Activated CD4-positive, alpha-beta T cell treated with anti-CD3 and anti-CD28 coated beads, Interleukin-2, Interleukin-6, amounts not matched to agents 100 ng/mL and 50 ng/mL, durations not matched to agents 16 hours and 8 hours (primary cell): ENCODE results near the gene NEURL1.
A peak's percentile ranks its signal among the peaks of the same experiment; 100 is the strongest.
"Not testable (repeated sequence)": the region's sequence is repeated elsewhere in the genome, so short reads cannot be mapped to it uniquely, and the experiment has no call there.

Experiments
- DNase-seq: peaks from one replicate; pipeline ENCODE4 v3.0.0-alpha.2; 2020

The NEURL1 gene

GRCh38 chr10:103497161-103497915 is 3.8 kb downstream of the NEURL1 start:
- DNase-seq = no peak

GRCh38 chr10:103498936-103499638 is 5.6 kb downstream of the NEURL1 start:
- no peak for DNase-seq

GRCh38 chr10:103499881-103500280 is 6.4 kb downstream of the NEURL1 start:
- DNase-seq = no peak

DNA sequence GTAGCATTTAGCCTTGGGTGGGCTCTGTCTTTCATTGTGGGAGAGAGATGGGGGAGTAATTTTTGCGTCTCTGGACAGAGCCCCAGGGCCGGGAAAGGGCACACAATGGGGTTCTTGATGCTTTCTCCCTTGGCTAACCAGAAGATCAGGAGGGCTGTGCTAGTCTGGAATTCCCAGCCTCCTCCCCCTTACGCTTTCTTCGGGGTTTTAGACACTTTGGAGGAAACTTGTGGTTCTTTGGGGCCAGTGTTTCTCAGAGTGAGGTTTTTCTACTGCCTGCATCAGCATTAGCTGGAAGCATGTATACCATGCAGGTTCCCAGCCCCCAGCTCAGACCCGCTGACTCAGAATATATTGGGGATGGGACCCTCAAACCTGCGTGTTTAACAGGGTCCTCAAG is 7.0 kb downstream of the NEURL1 start:
- no peak for DNase-seq

DNA sequence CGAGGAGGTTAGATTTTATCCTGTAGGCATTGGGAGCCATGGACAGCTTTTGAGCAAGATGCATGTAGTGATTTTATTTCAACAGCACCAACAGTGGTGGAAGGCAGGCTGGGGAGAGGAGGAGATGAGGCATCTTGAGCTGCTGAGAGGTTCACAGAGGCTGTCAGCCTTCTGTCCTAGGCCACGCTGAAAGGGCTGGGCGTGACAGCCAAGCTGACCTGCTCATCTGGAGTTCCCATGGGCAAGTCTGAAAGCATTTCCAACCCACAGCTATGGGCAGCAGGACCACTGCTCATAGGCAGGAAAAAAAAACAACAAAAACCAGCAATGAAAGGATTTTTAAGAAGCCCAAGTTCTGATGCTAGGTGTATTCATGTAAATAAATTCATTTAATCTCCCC is 7.7 kb downstream of the NEURL1 start:
- DNase-seq = no peak

DNA sequence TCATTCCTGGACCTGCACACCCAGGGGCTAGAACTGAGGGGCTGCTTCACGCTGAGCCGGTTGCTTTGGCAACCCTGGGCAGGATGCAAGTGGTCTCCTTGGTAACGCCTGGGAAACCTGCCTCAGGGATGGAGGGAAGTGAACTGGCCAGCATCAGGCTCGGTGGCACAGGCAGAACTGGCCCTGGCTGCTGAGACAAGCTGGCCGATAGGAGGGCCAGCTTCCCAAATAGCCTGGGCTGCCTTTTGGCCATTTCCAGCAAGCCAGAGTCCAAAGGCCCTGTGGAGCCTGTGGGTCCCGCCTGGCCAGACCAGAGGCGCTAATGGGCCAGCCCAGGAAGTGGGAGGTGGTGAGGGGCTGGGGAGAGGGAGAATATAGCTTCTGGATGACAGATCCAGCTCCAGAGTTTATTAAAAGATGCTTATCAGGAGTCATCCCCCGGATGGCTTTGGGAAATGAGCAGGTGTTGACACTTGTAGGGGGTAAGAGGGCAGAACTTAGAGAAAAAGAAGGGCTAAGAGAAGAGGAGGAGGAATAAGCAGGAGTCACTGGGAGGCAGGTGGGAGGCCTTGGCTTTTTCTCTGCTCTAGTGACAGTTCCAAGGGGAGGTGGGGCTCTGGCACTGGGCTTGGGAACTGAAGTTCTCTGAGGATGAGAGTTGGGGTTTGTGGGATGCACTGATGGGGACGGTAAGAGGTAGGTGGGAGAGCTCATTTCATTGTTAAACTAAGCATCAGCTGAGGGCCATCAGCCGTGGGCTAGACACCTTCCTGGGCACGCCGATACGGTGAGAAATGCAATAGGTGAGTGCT is 9.6 kb downstream of the NEURL1 start:
- DNase-seq = no peak

DNA sequence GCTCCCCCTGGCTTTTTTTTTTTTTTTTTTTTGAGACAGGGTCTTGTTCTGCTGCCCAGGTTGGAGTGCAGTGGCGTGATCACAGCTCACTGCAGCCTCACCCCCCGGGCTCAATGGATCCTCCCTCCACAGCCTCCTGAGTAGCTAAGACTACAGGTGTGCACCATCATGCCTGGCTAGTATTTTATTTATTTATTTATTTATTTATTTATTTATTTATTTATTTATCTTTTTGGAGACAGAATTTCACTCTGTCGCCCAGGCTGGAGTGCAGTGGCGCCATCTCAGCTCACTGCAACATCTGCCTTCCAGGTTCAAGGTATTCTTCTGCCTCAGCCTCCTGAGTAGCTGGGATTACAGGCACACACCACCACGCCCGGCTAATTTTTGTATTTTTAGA is 10.3 kb downstream of the NEURL1 start:
- DNase-seq = not testable (repeated sequence)

GRCh38 chr10:103504181-103504783 is 10.8 kb downstream of the NEURL1 start:
- DNase-seq = peak; percentile 88

DNA sequence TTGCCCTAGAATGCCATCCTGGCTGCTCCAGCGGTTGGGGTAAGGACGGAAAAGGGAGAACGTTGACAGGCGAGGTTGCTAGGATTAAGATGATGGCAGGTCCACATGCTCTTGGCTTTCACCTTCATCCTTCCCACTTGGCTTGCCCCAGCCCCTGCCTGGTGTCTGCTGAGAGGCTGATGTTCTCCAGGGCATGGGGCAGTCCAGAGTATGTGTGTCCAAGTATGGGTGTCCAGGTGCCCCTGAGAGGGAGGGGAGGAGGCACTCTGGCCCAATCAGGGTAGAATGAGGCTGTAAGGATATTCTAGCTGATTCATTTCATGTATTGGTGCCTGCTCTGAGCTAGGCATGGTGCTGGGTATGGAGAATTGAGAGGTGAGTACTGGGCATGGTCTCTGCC is 12.6 kb downstream of the NEURL1 start:
- DNase-seq = no peak

GRCh38 chr10:103507235-103508191 is 14.0 kb downstream of the NEURL1 start:
- DNase-seq = no peak

- no peak for DNase-seq
Observed at GRCh38 chr10:103510046-103510685, 16.7 kb downstream of the NEURL1 start.

DNA sequence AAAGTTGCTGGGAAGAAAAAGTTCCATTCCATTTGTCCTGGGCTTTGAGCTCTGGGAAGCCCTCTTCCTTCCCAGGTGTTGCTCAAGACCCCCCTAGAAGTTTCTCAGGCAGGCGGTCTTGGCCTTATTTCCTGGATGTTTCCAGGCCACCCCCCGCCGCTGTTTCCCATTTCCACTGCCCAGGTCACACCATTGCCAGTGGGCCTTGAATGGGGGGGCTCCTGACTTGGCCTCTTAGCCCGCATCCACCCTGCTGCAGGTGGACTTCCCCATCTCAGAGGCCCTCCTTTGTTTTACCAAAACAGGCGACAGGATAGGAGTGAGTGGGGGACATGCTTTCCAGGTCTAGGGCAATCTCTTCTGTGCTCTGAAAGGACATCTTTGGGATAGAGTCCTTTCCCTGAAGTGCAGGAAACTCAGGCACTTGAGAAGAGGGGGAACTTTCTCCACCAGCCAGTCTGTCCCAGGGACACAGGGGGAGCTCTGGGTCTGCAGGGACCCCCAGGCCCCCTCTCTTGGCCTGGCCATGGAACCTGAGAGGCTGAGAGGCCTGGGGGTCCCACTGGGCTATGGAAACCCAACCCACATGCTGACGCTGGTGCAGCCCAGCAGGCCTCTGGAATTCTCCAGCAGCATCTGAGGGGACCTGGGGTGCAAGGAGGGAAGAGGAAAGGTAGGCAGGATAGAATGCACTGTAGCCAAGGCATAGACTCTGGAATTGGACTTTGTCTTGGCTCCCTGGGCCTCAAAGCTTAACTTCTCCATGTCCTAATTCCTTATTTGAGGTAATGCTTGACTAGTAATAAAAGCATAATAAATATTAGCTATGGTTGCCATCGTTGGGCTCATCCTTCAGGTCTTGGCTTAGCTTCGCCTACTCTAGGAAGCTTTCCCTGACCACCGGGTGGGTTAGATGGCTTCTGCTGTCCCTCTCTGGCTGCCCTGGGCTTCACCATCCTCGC is 17.6 kb downstream of the NEURL1 start:
- no peak for DNase-seq

DNA sequence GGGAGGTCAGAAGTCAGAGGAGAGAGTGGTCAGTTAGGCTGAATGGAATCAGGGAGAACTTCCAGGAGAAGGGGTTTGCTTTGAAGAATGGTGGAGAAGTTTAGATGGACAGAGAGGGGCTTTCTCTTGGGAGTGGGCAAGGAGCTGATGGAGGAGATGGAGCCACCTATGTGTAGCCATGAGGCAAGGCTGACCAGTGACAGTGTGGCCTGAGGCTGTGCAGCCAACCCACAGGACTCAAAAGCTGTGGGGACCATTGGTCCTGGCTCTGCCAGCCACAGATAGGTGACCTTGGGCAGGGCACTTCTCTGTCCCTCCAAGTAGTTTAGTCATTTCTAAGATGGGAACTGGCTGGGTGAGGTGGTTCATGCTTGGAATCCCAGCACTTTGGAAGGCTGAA is 18.7 kb downstream of the NEURL1 start:
- DNase-seq = no peak

DNA sequence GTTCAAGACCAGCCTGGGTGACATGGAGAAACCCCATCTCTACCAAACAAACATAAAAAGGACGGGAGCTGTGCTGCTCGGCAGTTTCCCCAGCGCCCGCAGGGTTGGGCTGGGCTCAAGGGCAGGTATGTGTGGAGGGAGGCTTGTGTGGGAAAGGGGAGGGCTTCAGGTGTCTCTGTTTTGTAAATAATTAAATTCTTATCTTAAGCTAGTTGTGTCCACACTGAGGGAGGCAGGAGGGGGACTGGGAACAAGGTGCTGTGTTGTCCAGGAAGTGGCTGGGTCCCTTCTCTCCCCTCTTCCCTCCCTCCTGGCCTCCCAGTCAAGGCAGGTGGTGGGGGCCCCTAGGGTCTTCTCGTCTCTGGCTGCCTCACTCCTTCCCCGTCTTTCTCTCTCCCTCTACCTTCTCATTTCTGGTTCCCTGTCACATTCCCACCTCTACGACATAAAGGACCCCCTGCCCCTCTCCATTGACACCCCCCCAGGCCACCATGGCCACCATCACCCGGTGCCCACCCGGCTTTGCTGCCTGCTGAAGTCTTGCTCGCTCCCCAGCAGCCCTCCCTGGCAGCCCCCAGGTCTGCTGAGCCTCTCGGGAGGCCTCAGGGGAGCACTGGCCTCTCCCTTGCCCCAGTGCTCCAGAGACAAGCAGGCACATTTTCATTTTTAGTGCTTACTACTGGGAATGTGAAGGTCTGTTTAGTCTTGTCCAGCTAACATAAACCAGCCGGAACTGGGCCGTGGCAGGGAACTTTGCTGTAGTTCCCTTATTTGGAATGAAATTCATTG is 19.3 kb downstream of the NEURL1 start:
- DNase-seq = no peak

DNA sequence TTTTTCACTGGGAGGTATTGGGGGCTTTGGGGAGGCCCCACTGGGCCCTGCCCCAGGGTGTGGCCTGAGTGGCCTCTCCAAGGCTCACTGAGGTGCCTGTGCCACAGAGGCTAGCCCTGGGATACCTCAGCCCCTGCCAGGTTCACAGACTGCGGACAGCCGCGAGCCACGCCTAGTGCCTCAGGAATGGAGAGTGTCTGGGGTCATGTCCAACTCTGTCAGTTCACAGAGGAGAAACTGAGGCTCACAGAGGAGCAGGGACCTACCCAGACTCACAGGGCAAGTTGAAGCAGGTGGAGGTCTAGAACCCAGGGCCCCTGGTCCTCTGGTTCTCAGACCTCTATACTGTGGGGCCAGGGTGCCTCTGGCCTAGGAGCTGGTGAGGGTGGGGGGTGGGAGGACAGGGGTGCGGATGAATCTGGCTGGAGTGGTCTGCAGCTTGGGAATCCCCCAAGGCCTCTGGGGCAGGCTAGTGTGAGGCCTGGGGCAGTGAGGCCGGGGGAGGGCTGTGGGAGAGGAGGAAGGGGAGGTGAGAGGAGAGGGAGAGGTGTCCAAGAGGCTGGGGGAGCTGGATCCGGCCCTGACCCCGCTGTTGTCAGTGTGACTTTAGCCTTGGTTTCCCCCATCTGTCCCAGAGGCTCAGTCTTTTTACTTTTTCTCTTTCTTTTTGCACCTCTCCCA is 20.0 kb downstream of the NEURL1 start:
- DNase-seq = no peak

DNA sequence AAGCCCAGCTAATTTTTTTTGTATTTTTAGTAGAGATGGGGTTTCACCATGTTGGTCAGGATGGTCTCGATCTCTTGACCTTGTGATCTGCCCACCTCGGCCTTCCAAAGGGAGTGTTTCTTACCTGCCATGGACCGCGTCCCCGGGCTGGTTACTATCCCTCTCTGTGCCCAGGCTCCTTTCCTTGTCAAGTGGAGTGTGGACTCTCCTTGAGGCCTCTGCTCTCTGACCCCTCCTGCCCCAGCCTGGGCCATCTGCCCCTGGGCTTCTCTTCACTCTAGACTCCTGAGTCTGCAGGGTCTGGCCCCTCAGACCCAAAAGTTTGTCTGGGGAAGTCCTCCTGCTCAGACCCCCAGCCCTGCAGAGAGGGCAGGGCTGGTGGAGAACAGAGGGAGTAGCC is 20.7 kb downstream of the NEURL1 start:
- DNase-seq = no peak

- no peak for DNase-seq
Observed at GRCh38 chr10:103517234-103518085, 24.0 kb downstream of the NEURL1 start.

GRCh38 chr10:103519798-103520197 is 26.3 kb downstream of the NEURL1 start:
- no peak for DNase-seq
